ENCODE results near the gene FOXJ1.
"Not testable (repeated sequence)": the region's sequence is repeated elsewhere in the genome, so short reads cannot be mapped to it uniquely, and the experiment has no call there.

Gene FOXJ1
- total RNA-seq, result 2.0 to 3.2 reads per million in 2 donors

DNA sequence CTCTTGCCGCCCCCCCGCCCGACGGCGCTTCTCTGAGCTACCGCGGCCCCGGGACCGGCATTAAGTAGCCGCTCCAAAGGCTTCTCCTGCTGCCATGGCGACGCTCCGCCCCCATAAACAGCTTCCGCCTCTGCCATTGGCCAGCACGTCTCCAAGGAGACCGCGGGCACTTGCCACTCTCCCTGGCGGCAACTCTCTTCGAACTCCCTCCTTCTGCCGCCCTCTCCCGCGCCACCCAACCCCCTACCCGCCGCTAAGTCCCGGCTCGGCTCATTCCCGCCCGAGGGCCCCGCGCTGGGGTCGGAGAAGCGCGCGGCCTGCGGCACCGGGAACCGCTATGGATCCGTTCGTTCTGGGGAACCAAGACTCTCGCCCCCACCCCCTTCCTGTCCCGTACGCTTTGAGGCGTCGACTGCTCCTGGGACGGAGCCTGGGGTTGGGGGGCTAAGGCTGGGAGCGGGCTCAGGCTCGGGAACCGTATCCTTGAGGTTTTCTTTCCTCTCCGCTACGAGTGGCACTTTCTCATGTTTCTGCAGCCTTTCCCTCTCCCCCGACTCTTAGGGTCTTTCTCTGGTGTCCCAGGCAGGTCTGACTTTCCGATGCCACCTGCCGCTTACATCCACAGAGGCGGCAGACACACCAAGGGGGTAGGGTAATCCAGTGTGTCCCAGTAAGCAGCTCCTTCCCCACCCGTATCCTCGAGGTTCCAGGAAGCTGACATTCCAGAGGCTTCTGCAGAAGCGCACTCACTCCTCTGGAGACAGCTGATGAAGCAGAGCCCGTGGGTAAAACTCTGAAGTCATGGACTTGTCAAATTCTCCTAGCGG, at the start of gene FOXJ1:
Gene FOXJ1, minus strand, starts transcription at position 34 of the 827 bp plus-strand sequence. CDS start 850 bp downstream, outside the sequence.
- peak; percentile 78 for DNase-seq

GRCh38 chr17:76189741-76190140, 48.7 kb upstream of the FOXJ1 start:
- no peak for DNase-seq

DNA sequence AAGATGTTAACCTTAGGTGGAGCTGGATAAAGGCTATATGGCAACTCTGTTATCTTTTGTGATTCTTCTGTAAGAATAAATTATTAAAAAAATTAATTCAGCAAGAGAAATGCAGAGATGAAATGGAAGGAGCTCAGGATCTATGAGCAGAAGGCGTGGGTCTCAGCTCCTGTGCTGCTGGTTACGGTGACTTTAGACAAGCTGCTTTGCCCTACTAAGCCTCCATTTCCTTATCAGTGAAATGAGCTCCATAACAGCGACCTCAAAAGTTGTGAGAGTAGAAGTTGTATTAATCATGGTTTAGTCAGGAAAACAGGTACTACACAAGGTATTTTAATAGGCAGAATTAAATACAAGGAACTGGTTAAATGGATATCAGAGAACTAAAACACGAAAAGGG, 48.2 kb upstream of the FOXJ1 start:
- no peak for DNase-seq

DNA sequence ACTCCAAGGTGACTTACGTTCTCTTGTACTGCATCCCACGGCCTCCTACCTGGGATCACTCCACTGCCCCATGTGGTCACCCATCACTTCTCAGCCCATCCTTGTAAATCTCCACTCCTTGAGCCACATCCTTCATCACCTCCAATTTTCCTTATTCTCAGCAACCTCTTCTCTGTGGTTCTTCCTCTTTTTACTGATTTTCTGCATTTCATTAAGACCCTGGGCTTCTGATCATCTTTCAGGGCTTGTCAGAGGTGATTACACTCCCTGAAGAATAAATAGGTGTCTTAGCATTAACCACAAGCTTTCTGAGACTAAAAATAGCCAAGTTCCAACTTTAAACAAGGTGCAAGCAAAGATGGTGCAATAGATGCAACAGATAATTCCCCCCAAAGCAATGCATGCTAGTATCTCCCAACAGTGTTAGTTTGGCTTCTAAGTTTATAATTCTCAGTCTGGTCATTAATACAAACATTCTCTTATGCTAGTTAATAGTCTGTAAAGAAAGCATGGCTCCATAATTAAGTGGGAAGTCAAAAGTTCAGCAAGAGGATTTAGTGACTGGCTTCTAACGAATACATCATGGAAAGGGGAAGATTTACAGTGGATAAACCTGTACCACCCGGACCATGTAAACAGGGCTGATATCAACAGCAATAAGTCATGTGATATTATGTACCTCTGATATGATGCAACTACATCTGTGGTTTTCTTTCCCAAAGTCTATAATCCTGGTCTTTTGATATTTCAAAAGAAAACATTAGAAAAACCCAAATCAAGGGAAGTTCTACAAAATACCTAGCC, 47.4 kb upstream of the FOXJ1 start:
- DNase-seq, result no peak

GRCh38 chr17:76186774-76187173, 45.7 kb upstream of the FOXJ1 start:
- DNase-seq, result not testable (repeated sequence)

DNA sequence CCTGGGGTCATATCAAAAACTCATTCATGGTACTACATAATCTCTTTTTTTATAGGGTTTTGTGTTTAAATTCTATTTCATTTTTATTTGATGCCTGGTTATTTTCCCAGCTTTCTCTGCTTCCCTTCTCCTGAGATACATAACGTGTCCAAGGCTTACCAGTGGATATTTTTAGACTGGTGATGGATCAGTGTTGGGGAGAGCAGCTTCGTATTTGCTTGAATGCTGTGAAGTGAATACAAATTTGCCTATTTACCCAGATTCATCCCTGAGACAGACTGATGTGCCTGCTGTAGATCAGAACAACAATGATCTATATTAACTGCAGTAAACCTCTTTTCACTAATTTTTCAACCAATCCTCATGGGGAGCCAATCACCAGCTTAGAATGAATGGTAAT, 43.2 kb upstream of the FOXJ1 start:
- no peak for DNase-seq

DNA sequence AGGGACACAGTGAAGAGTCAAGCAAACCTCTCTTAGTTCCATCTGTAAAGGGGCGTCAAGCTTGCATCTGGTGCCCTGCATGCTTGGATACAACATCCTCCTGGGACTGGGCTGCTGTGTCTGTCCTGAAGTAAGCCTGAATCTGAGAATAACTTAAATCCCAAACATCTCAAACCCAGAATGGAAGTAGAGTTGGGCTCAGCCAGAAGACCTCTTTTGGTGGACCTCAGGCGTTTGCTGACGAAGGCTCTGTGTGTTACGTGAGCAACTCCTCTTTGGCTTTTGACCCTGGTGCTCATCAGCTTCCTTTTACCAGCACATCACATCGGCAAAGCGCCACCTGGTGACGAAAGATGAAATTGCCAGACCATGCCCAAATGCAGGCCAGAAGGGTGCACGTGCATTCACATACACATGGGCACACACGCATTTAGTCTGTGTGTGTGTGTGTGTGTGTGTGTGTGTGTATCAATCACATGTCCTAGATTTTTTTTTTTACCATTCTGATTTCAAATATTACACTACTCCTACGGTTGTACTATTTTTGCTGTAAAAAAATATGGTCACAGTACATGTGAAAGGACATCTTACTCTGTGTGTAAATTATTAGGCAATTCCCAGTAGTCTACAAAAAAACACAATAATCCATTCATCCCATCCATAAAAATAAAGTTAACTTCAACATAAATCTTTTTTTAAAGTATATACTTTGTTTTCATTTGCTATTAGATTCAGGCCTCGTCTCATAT, 41.1 kb upstream of the FOXJ1 start:
- no peak for DNase-seq

DNA sequence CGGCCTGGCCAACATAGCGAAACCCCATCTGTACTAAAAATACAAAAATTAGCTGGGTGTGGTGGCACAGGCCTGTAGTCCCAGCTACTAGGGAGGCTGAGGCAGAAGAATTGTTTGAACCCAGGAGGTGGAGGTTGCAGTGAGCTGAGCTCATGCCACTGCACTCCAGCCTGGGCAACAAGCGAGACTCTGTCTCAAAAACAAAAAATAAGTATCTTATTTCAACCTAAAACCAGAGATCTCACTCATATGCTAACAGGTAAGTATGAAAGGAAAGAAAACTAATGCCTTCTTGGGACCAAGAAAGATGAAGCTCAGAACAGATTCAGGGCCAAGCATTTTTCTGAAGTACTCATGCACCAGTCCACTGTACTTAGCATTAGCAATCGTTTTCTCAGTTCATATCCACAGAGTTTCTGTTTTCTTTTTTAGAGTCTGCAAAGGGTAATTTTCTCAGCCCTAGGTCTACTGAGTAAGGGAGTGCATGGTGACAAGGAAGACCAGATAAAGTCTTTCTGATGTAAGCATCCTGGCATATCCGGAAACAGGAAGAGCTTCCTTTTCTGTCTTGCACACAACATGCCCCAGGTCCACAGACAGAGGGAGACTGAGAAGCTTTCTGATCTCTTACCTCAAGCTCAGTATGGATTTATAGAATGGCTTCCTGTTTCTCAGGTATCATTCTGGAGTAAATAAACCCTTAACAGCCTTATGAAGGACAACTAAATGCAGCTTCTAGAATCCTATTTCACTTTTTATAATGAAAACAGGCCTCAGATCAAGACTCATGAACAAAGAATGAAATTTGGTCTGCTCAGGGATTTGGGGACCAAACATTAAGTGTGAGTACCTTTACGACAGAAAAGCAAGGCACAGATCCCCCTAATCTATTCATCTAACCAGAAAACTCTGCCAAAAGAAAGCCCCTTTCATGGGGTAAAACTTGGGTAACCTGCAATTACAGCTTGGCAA, 38.7 kb upstream of the FOXJ1 start:
- no peak for DNase-seq

- no peak for DNase-seq
These were observed 37.1 kb upstream of the FOXJ1 start for GRCh38 chr17:76178124-76178523.

GRCh38 chr17:76176701-76177574, 35.9 kb upstream of the FOXJ1 start:
- DNase-seq, result no peak

DNA sequence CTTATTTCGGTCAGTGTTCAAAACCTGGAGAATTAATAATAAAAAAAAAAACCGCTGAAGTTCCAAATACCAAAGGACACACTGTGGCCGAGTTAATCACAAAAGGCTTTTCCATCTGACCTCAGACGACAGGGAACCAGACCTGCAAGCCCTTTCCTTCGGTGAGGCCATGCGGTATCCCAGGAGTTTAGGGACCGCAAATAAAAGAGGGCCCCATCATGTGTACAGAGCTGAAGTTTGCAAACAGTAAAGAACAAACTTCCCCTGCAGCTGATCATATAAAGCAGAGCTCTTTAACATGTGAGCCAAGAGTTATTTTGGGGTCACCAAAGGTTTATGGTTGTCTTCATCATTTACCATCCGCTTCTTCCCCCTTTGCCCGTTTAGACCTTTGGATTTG, 33.0 kb upstream of the FOXJ1 start:
- no peak for DNase-seq

DNA sequence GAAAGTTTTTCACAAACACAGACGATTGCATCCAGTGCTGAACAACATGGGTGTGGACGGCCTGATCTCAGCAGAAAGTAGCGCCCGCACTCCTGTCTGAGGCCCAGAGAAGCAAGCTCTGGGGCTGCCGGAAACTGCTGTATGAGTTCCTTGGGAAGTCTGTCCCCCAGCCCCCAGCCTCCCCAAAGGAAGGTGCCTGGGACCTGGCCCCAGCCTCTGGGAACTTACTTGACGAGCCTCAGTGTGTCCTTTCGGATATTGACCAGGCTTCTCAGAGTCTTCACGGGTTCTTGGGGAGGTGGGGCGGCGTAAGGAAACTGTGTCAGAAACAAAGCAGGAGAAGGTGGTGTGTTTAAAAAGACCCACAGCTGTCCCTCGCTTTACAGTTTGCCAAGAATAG, 32.4 kb upstream of the FOXJ1 start:
- no peak for DNase-seq

- DNase-seq, result no peak
These were observed 30.7 kb upstream of the FOXJ1 start for GRCh38 chr17:76171706-76172105.

- no peak for DNase-seq
These were observed 29.1 kb upstream of the FOXJ1 start for GRCh38 chr17:76170114-76170513.

DNA sequence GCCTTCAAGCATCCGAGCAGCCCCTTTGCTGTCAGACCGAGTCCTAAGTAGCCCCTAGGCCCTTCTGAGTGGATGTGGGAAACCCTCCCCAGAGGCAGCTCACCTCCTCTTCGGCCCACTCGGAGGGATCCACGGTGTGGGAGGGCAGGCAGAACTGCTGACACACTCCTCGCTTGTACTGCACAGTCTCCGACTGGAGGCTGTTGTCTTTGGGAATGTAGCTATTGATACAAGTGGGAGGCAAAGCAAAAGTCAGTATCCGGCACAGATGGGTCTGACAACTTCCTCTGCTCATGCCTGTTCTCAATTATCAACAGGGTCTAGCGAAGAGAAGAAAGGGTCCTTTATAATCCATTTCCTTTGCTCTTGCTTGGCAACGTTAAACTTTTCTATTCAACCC, 25.9 kb upstream of the FOXJ1 start:
- DNase-seq, result no peak

DNA sequence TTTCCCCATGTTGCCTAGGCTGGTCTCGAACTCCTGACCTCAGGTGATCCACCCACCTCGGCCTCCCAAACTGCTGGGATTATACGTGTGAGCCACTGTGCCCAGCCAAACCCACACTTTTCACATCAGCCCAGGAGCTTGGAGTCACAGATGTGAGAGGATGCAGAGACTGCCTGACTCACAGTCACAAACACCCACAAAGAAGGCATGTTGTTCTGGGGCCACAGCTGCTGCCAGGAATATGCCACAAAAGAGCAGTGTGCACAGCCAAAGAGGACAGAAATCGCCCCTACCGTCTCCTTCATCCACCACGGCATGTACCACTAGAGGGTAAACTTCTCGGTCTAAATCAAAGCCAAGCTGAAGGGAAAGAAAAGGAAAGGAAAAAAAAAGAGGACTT, 25.1 kb upstream of the FOXJ1 start:
- no peak for DNase-seq

DNA sequence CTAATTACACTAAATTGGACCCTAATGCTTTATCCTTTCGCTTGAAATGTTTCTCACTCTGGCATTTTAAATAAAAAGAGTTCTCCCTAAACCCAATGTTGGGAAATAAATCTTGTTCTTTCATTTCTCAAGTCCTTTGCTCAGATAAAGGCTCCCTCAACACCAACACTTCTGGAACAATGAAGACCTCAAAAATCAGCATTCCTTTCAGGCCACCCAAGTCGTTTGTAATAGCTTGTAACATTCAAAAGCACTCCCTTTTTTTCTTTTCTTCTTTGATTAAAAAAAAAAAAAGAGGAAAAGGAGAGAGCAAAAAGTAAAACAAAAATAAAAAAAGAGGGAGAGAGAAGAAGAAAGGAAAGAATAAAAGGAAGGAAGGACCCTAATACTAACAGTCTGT, 23.3 kb upstream of the FOXJ1 start:
- no peak for DNase-seq

- no peak for DNase-seq
These were observed 22.9 kb upstream of the FOXJ1 start for GRCh38 chr17:76163919-76164318.

DNA sequence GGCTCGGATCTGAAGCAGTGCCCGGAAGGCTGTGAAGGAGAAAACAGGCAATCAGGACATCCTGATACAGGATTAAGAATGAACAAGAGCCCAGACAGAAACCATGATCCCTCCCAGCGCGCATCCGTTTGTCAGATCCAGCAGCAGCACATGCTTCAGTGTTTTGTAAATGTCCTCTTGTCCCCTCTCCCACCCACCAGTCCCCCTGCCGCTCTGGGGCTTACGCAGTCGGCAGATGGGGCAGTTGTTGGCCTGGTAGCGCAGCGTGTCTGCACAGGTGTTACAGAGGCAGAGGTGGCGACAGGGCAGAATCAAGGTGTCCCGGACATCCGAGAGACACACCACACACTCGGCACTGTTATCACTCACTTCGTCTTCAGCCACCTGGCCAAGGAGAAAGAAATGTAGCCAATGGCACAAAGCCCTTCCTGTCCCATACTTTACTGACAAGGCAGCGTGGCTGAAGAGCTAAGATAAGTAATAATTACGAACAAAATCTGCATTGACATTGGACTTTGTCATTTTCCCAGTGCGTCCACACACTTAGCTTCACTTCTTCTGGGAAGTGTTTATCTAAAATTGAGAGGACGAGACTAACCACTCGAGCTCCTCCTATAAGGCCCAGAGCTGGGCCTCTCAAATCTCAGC, 20.7 kb upstream of the FOXJ1 start:
- DNase-seq, result no peak

DNA sequence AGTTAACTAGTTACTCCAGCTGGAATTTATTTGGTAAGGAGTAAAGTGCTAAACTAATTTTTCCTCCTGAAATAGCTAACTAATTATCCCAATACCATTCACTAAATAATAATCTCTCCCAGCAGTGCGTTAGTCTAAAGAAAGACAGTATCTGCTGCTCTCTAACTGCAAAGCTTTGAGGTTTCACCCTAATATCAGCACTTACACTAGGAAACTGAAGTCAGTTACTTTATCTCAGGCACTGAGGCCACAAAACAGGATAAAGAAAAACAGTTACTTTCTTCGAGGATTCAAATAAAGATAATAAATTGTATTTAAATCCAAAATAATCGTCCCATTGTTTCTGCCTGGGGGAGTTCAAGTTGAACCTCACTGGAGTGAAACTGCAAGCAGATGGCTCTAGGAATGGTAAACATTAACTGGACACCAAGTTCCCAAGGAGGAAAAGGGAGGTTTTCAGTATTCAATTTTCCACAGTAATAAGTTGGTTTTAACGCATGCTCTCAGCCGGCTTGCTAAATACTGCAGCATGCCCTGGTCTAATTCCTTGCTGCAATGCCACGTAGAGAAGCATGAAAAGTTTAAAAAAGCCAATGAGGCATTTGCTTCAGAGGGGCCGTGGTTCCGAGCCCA, 20.0 kb upstream of the FOXJ1 start:
- DNase-seq, result no peak

Measured in activated gamma-delta T cell (primary cell).